ENCODE results near the gene CD300H. TPM values are rescaled to one million over a fixed set of nuclear protein-coding genes. Genes with fewer than 3 reads are reported as not detected.
"Not testable (repeated sequence)": the region's sequence is repeated elsewhere in the genome, so short reads cannot be mapped to it uniquely, and the experiment has no call there.

The CD300H gene
- total RNA-seq, 1 experiment from 2014 or later: not detected

GRCh38 chr17:74579900-74580299 lies 12.6 kb upstream of the CD300H start:
- H3K27ac ChIP-seq (ENCODE audit: low read length): no peak overlapping the region
- no peaks in the 10 kb centered on the region for H4K20me1 ChIP-seq (ENCODE audit: insufficient read depth, low read depth, low read length)
- no peak overlapping the region for H2AFZ ChIP-seq (ENCODE audit: low read length)
- no peak overlapping the region for H3K4me3 ChIP-seq (ENCODE audit: low read length)
- no peak overlapping the region for H3K9ac ChIP-seq (ENCODE audit: low read length)
- H3K36me3 ChIP-seq (ENCODE audit: insufficient read depth, low read length): no peaks in the 10 kb centered on the region
- no peaks in the 10 kb centered on the region for H3K79me2 ChIP-seq (ENCODE audit: low read length)
- no peaks in the 10 kb centered on the region for H3K27me3 ChIP-seq (ENCODE audit: low read length)
- no peaks in the 10 kb centered on the region for H3K9me2 ChIP-seq (replicated peaks; ENCODE audit: insufficient read depth, low read length)
- no peak for DNase-seq
- no peak overlapping the region for H3K4me2 ChIP-seq (ENCODE audit: low read depth, low read length, poor library complexity, severe bottlenecking)
- no peaks in the 10 kb centered on the region for H3K4me1 ChIP-seq (ENCODE audit: low read length)
- H3K9me3 ChIP-seq (ENCODE audit: low read length): no peaks in the 10 kb centered on the region

DNA sequence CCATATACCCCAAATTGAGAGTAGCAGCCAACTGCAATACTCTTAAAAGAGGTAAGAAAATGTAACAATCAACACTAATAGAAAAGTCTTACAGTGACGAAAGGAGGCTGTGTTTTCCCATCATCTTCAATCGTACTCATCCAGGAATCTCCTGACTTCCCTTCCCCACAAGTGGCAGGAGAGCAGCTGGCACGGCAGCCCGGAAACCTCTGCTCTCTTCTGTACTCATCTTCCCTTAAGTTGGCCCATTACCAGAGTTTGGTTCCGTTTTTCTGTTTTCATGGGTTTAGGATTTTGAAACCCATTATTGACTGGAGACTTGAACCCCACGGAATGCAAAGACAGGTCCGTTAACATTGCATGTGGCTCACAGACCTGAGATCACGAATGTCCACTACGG lies 11.7 kb upstream of the CD300H start:
- H4K20me1 ChIP-seq (ENCODE audit: insufficient read depth, low read depth, low read length): no peaks in the 10 kb centered on the region
- no peak overlapping the region for H2AFZ ChIP-seq (ENCODE audit: low read length)
- H3K27me3 ChIP-seq (ENCODE audit: low read length): no peaks in the 10 kb centered on the region
- no peak overlapping the region for H3K27ac ChIP-seq (ENCODE audit: low read length)
- no peaks in the 10 kb centered on the region for H3K79me2 ChIP-seq (ENCODE audit: low read length)
- no peak overlapping the region for H3K4me3 ChIP-seq (ENCODE audit: low read length)
- no peak for DNase-seq
- H3K9ac ChIP-seq (ENCODE audit: low read length): no peak overlapping the region
- H3K36me3 ChIP-seq (ENCODE audit: insufficient read depth, low read length): no peaks in the 10 kb centered on the region
- H3K9me3 ChIP-seq (ENCODE audit: low read length): no peaks in the 10 kb centered on the region
- no peak overlapping the region for H3K4me2 ChIP-seq (ENCODE audit: low read depth, low read length, poor library complexity, severe bottlenecking)
- no peaks in the 10 kb centered on the region for H3K9me2 ChIP-seq (replicated peaks; ENCODE audit: insufficient read depth, low read length)
- H3K4me1 ChIP-seq (ENCODE audit: low read length): no peaks in the 10 kb centered on the region

GRCh38 chr17:74574489-74575142 lies 7.3 kb upstream of the CD300H start:
- no peak overlapping the region for H3K4me3 ChIP-seq (ENCODE audit: low read length)
- H3K79me2 ChIP-seq (ENCODE audit: low read length): no peaks in the 10 kb centered on the region
- no peaks in the 10 kb centered on the region for H4K20me1 ChIP-seq (ENCODE audit: insufficient read depth, low read depth, low read length)
- DNase-seq: no peak
- no peaks in the 10 kb centered on the region for H3K27me3 ChIP-seq (ENCODE audit: low read length)
- H3K9ac ChIP-seq (ENCODE audit: low read length): no peak overlapping the region
- no peak overlapping the region for H3K4me2 ChIP-seq (ENCODE audit: low read depth, low read length, poor library complexity, severe bottlenecking)
- H3K27ac ChIP-seq (ENCODE audit: low read length): no peak overlapping the region
- no peaks in the 10 kb centered on the region for H3K9me3 ChIP-seq (ENCODE audit: low read length)
- no peaks in the 10 kb centered on the region for H3K9me2 ChIP-seq (replicated peaks; ENCODE audit: insufficient read depth, low read length)
- no peaks in the 10 kb centered on the region for H3K36me3 ChIP-seq (ENCODE audit: insufficient read depth, low read length)
- H3K4me1 ChIP-seq (ENCODE audit: low read length): no peaks in the 10 kb centered on the region
- H2AFZ ChIP-seq (ENCODE audit: low read length): no peak overlapping the region

DNA sequence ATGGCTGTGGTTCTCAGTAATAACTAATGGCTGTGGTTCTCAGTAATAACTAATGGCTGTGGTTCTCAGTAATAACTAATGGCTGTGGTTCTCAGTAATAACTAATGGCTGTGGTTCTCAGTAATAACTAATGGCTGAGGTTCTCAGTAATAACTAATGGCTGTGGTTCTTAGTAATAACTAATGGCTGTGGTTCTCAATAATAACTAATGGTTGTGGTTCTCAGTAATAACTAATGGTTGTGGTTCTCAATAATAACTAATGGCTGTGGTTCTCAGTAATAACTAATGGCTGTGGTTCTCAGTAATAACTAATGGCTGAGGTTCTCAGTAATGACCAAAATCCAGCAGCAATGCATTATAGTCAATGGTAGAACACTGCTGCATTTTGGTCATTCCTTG lies 6.3 kb upstream of the CD300H start:
- not testable (repeated sequence) for H4K20me1 ChIP-seq (ENCODE audit: insufficient read depth, low read depth, low read length); H3K4me3 ChIP-seq (ENCODE audit: low read length); H2AFZ ChIP-seq (ENCODE audit: low read length); H3K4me1 ChIP-seq (ENCODE audit: low read length); H3K9me3 ChIP-seq (ENCODE audit: low read length); H3K4me2 ChIP-seq (ENCODE audit: low read depth, low read length, poor library complexity, severe bottlenecking); H3K27me3 ChIP-seq (ENCODE audit: low read length); H3K36me3 ChIP-seq (ENCODE audit: insufficient read depth, low read length); H3K27ac ChIP-seq (ENCODE audit: low read length); H3K9ac ChIP-seq (ENCODE audit: low read length); H3K79me2 ChIP-seq (ENCODE audit: low read length); DNase-seq; H3K9me2 ChIP-seq (replicated peaks; ENCODE audit: insufficient read depth, low read length)

GRCh38 chr17:74573169-74573568 lies 5.9 kb upstream of the CD300H start:
- H3K36me3 ChIP-seq (ENCODE audit: insufficient read depth, low read length): no peaks in the 10 kb centered on the region

GRCh38 chr17:74571621-74572270 lies 4.4 kb upstream of the CD300H start:
- H3K9me2 ChIP-seq (replicated peaks; ENCODE audit: insufficient read depth, low read length): no peaks in the 10 kb centered on the region
- no peak overlapping the region for H3K4me3 ChIP-seq (ENCODE audit: low read length)
- no peak overlapping the region for H3K4me2 ChIP-seq (ENCODE audit: low read depth, low read length, poor library complexity, severe bottlenecking)
- DNase-seq: no peak
- H3K27me3 ChIP-seq (ENCODE audit: low read length): no peaks in the 10 kb centered on the region
- H3K9ac ChIP-seq (ENCODE audit: low read length): no peak overlapping the region
- H3K4me1 ChIP-seq (ENCODE audit: low read length): no peaks in the 10 kb centered on the region
- no peaks in the 10 kb centered on the region for H3K36me3 ChIP-seq (ENCODE audit: insufficient read depth, low read length)
- H3K27ac ChIP-seq (ENCODE audit: low read length): no peak overlapping the region
- no peak overlapping the region for H2AFZ ChIP-seq (ENCODE audit: low read length)
- H3K9me3 ChIP-seq (ENCODE audit: low read length): no peaks in the 10 kb centered on the region
- H4K20me1 ChIP-seq (ENCODE audit: insufficient read depth, low read depth, low read length): no peaks in the 10 kb centered on the region
- H3K79me2 ChIP-seq (ENCODE audit: low read length): no peaks in the 10 kb centered on the region

More at GRCh38 chr17:74573169-74573568, 5.9 kb upstream of the CD300H start:
- no peaks in the 10 kb centered on the region for H3K27me3 ChIP-seq (ENCODE audit: low read length)
- no peaks in the 10 kb centered on the region for H3K4me1 ChIP-seq (ENCODE audit: low read length)
- no peak overlapping the region for H3K9ac ChIP-seq (ENCODE audit: low read length)
- H3K4me2 ChIP-seq (ENCODE audit: low read depth, low read length, poor library complexity, severe bottlenecking): no peak overlapping the region
- H3K9me3 ChIP-seq (ENCODE audit: low read length): no peaks in the 10 kb centered on the region
- no peak overlapping the region for H3K4me3 ChIP-seq (ENCODE audit: low read length)
- H4K20me1 ChIP-seq (ENCODE audit: insufficient read depth, low read depth, low read length): no peaks in the 10 kb centered on the region
- no peaks in the 10 kb centered on the region for H3K9me2 ChIP-seq (replicated peaks; ENCODE audit: insufficient read depth, low read length)
- H2AFZ ChIP-seq (ENCODE audit: low read length): no peak overlapping the region
- no peaks in the 10 kb centered on the region for H3K79me2 ChIP-seq (ENCODE audit: low read length)
- no peak overlapping the region for H3K27ac ChIP-seq (ENCODE audit: low read length)
- DNase-seq: no peak

GRCh38 chr17:74569020-74570003 lies 2.0 kb upstream of the CD300H start:
- Histone ChIP-seq H3K27me3 (ENCODE audit: low read length) (no peaks in the 10 kb centered on the region), H3K4me2 (ENCODE audit: low read depth, low read length, poor library complexity, severe bottlenecking) (no peak overlapping the region), H3K9me2 (replicated peaks; ENCODE audit: insufficient read depth, low read length) (no peaks in the 10 kb centered on the region), H3K79me2 (ENCODE audit: low read length) (no peaks in the 10 kb centered on the region), H3K27ac (ENCODE audit: low read length) (no peak overlapping the region), H3K36me3 (ENCODE audit: insufficient read depth, low read length) (no peaks in the 10 kb centered on the region), H3K4me1 (ENCODE audit: low read length) (no peaks in the 10 kb centered on the region), H2AFZ (ENCODE audit: low read length) (no peak overlapping the region), H3K4me3 (ENCODE audit: low read length) (no peak overlapping the region), H3K9me3 (ENCODE audit: low read length) (no peaks in the 10 kb centered on the region), H4K20me1 (ENCODE audit: insufficient read depth, low read depth, low read length) (no peaks in the 10 kb centered on the region), H3K9ac (ENCODE audit: low read length) (no peak overlapping the region)
- DNase-seq: no peak
